Measurements from ENCODE around the gene ARHGEF7.

The ARHGEF7 gene

DNA sequence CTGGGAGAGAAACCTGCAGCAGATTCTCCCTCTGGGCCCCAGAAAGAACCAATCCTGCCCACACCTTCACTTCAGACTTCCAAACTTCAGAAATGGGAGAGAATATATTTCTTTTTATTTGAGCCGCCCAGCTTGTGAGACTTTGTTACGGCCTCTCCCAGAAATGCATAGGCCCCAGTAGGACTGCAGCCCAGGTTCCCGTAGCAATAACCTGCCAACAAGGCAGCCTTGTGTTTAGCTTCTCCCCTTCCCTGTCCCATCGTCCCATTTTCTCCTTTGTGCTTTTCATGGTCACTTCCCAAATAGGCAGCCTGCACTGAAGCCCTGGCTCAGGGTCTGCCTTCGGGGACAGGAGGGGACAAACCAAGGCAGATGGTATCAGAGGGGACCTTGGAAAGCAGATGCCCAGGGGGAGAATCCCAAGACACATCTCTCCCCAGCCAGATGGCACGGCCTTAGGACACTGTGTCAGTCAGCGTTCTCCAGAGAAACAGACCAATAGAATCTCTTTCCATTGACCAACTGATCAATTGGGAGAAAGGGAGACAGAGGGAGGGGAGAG, 3.7 kb upstream of the ARHGEF7 start:
- TF ChIP-seq, protein P1, sequence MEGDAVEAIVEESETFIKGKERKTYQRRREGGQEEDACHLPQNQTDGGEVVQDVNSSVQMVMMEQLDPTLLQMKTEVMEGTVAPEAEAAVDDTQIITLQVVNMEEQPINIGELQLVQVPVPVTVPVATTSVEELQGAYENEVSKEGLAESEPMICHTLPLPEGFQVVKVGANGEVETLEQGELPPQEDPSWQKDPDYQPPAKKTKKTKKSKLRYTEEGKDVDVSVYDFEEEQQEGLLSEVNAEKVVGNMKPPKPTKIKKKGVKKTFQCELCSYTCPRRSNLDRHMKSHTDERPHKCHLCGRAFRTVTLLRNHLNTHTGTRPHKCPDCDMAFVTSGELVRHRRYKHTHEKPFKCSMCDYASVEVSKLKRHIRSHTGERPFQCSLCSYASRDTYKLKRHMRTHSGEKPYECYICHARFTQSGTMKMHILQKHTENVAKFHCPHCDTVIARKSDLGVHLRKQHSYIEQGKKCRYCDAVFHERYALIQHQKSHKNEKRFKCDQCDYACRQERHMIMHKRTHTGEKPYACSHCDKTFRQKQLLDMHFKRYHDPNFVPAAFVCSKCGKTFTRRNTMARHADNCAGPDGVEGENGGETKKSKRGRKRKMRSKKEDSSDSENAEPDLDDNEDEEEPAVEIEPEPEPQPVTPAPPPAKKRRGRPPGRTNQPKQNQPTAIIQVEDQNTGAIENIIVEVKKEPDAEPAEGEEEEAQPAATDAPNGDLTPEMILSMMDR (conservative IDR thresholded peaks at IDR 0.05; ENCODE audit: control insufficient read depth, insufficient read depth, low read depth, low read length) = no peak
- H3K4me3 ChIP-seq (ENCODE audit: control insufficient read depth, low read depth, low read length) = no peak overlapping the region
- DNase-seq (ENCODE audit: low read depth) = no peak

DNA sequence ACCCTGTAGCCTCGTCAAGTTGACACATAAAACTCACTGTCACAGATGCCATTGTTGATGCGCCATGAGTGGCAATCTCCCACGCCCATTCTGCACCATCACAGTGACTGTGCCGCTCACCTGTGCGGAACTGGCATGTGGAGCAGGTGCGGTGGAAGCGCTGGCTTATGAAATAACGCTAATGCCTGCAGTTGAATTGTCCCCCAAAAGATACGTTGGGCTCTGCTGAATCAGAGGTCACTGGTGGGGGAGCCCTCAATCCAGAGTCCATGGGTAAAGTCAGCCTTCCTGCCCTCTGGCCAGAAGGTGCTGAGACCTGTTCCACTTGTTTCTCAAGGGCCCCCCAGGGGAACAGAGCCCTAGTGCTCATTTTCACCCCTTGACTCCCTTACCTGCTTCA, 2.9 kb upstream of the ARHGEF7 start:
- DNase-seq (ENCODE audit: low read depth) = no peak
- no peak overlapping the region for H3K4me3 ChIP-seq (ENCODE audit: control insufficient read depth, low read depth, low read length)
- TF ChIP-seq, protein P1 (conservative IDR thresholded peaks at IDR 0.05; ENCODE audit: control insufficient read depth, insufficient read depth, low read depth, low read length) = no peak

DNA sequence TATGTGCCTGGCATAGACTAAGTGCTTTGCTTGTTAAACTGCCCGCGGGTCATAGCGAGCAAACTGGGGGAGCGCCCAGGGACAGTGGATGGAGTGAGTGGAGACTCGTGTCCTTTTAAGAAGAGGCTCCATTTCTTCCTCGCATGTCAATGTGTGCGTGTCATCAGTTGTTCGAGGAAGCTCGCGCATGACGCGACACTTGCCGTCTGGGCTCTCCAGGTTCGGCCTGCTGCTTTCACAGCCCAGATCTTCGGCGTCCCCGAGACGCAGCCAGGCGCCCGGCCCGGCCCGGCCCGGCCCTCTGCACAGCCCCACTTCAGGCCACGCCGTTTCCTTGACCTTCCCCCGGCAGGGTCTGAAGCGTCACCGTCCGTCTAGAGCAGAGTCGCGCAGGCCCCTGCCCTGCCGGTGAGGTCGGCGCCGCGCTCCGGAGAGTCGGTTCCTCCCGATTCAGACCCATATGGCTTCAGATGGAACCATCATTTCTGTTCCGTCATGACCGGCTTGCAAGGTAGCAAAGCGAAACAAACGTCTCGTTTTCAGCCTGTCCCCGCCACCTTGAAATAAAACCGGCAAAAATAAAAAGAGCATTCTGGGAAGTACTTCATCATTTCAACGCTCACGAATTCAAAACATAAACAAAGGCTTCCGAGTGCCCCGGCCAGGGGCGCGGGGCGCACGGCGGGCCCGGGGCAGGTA, 599 bp upstream of the ARHGEF7 start:
- peak overlapping the region; percentile 41 for H3K4me3 ChIP-seq (ENCODE audit: control insufficient read depth, low read depth, low read length)
- TF ChIP-seq, protein P1 (conservative IDR thresholded peaks at IDR 0.05; ENCODE audit: control insufficient read depth, insufficient read depth, low read depth, low read length) = no peak
- peak; percentile 47 for DNase-seq (ENCODE audit: low read depth)

DNA sequence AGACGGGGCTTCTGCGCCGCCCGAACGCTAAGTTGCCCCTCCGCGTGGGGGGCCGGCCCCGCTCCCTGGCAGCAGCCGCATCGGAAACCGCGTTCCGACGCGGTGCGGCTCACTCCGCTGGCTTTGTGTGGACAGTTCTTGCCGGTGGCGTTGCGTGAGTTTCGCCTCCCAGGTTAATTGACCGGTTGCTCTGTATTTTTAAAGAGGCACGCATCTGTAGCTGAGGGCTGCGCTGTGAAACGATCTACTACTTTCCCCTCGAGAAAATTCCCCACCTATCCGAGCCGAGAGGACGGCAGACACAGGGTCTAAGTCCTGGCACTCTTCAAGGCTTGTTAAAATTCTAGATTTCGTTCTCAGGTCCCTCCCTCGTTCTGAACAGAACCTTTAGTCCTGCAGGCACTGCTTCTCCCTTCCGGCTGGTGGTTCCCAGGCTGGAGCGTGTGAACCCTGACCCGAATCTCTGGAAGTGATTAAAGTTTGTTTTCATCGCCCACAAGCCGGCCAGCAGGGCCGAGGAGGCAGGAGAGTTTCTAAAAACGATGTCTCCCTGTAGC, 933 bp downstream of the ARHGEF7 start:
- peak; percentile 91 for DNase-seq (ENCODE audit: low read depth)
- H3K4me3 ChIP-seq (ENCODE audit: control insufficient read depth, low read depth, low read length) = peak overlapping the region; percentile 44
- TF ChIP-seq, protein P1 (conservative IDR thresholded peaks at IDR 0.05; ENCODE audit: control insufficient read depth, insufficient read depth, low read depth, low read length) = no peak

DNA sequence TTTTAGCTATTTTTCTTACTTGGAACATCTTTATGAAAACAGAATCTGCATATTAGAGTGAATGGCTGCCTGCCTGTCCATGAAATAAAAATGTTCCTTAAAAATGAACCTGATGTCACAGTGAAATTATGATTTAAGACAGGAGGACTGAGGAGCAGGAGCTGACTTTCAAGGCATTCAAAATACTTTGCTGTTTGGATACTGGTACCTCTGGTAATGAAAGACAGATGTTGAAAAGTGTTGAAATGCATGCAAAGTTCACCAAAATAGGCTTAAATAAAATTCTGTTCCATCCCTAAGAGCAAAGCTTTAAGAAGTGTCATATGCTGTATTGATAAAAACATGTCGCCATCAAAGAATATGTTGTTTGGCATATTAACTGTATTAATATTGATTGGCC, 1.7 kb downstream of the ARHGEF7 start:
- no peak overlapping the region for H3K4me3 ChIP-seq (ENCODE audit: control insufficient read depth, low read depth, low read length)
- TF ChIP-seq, protein P1 (conservative IDR thresholded peaks at IDR 0.05; ENCODE audit: control insufficient read depth, insufficient read depth, low read depth, low read length) = no peak
- peak; percentile 76 for DNase-seq (ENCODE audit: low read depth)

DNA sequence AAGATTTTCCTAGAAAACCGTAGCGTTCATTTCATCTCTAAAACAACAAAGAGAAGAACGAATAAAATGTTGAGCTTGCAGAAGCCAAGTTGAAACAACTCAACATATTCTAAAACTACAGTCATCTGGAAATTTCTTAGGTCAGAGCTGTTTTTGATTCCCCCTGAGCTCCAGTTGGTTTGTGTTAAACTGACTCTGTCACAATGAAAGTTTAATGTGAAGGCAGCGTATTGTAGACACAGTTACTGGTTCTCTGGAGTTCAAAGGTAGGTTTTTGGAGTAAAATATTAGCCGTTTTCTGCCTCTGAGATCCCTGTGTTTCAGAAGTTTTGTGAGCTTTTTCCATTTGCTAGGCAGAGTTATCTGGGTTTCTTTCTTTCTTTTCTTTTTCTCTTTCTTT, 2.2 kb downstream of the ARHGEF7 start:
- peak; percentile 57 for DNase-seq (ENCODE audit: low read depth)
- TF ChIP-seq, protein P1 (conservative IDR thresholded peaks at IDR 0.05; ENCODE audit: control insufficient read depth, insufficient read depth, low read depth, low read length) = no peak
- no peak overlapping the region for H3K4me3 ChIP-seq (ENCODE audit: control insufficient read depth, low read depth, low read length)
